K562 (cell line): ENCODE measurements around the gene VIM. TPM values are rescaled to one million over a fixed set of nuclear protein-coding genes. Genes with fewer than 3 reads are reported as not detected.

Experiments used
- ADNP ChIP-seq: fragments of 200-800 bp; sonication (Bioruptor generic); IDR thresholded peaks from 2 replicates; pipeline ENCODE4 v1.6.1; 2016; ENCODE audit warnings: missing genetic modification characterization, missing compliant biosample characterization
- ELF1 ChIP-seq: fragments of 200-800 bp; sonication (Bioruptor generic); IDR thresholded peaks from 2 replicates; pipeline ENCODE4 v1.6.1; 2016; ENCODE audit warnings: missing genetic modification characterization, missing compliant biosample characterization
- EZH2 ChIP-seq: IDR thresholded peaks from 2 replicates; pipeline ENCODE4 v1.6.1; 2012; ENCODE audit warnings: low read depth, mild to moderate bottlenecking, inconsistent platforms, low read length, borderline replicate concordance
- GTF2B ChIP-seq: IDR thresholded peaks from 2 replicates; pipeline ENCODE4 v1.6.1; 2011; ENCODE audit not compliant: insufficient read length; ENCODE audit errors: extremely low read depth
- HDAC1 ChIP-seq, 2 experiments: fragments of 450-650 bp; IDR thresholded peaks; 2 replicates each; pipeline ENCODE4 v1.6.1; 2016 to 2017; ENCODE audit warnings: inconsistent platforms in 1 of 2, mild to moderate bottlenecking in 1 of 2, moderate library complexity in 1 of 2
- HDAC2 ChIP-seq: fragments of 450-650 bp; IDR thresholded peaks from 2 replicates; pipeline ENCODE4 v1.6.1; 2016; ENCODE audit warnings: mild to moderate bottlenecking
- HDGF ChIP-seq: fragments of 450-650 bp; IDR thresholded peaks from 2 replicates; pipeline ENCODE4 v1.6.1; 2016
- NKRF ChIP-seq: fragments of 450-650 bp; IDR thresholded peaks from 2 replicates; pipeline ENCODE4 v1.6.1; 2016; ENCODE audit warnings: borderline replicate concordance
- RB1 ChIP-seq: fragments of 450-650 bp; IDR thresholded peaks from 2 replicates; pipeline ENCODE4 v1.6.1; 2017; ENCODE audit warnings: low read depth, mild to moderate bottlenecking
- RBM25 ChIP-seq: fragments of 200-400 bp; formaldehyde crosslinking; IDR thresholded peaks from 2 replicates; pipeline ENCODE4 v1.6.1; 2018; ENCODE audit warnings: low read length, low read depth, moderate library complexity; ENCODE audit not compliant: severe bottlenecking
- WHSC1 ChIP-seq: IDR thresholded peaks from one replicate; pipeline ENCODE4 v1.6.1; 2012; ENCODE audit warnings: low read length, control low read depth, inconsistent platforms
- polyA plus RNA-seq, 8 experiments: library from polyadenylated mRNA; depleted of rRNA in 4 of 8; stranded (reverse) in 5 of 8; unstranded in 3 of 8; fragments of >200 nt; fragmentation: Nextera tagmentation in 2 of 8; fragmentation: Illumina TruSeq in 1 of 8; extraction: Ambion mirVana in 2 of 8; extraction: Trizol in 1 of 8; gene quantifications; 2 replicates each; pipeline versions ENCODE4 v1.2.1 to v1.2.3, GENCODE V29; 2011 to 2014; ENCODE audit warnings: inconsistent platforms in 1 of 8, missing spikeins in 1 of 8
- total RNA-seq, 7 experiments: library from RNA; depleted of rRNA in 6 of 7; stranded (reverse); fragments of >200 nt in 6 of 7; fragmentation: Illumina TruSeq in 2 of 7; extraction: Trizol in 2 of 7; gene quantifications; 2 replicates each; pipeline versions ENCODE4 v1.2.1 to v1.2.3, GENCODE V29; 2011 to 2021; ENCODE audit warnings: low replicate concordance in 1 of 7

VIM gene
- total and polyA plus RNA-seq, 9 of the 15 experiments (the other 6 are each of a cell fraction or from before 2014, with no cell fraction given) = 86.0 to 621 (median 383) TPM

GRCh38 chr10:17195083-17195482, 33.0 kb upstream of the VIM start (continued):
- TF ChIP-seq ELF1 (tag) (no peak), HDAC2 (no peak), RBM25 (peak; percentile 62), WHSC1 (no peak), HDAC1 (IDR thresholded peaks at IDR 0.05) (no peak), GTF2B (no peak), EZH2 (no peak), RB1 (no peak), HDGF (no peak), ADNP (peak; percentile 54; the same call in 1 of the 2 replicates), NKRF (no peak)
